Caco-2 (cell line): ENCODE measurements around the gene TMEM125. TPM values are rescaled to one million over a fixed set of nuclear protein-coding genes. Genes with fewer than 3 reads are reported as not detected.

Experiments used
- BruUV-seq: library from RNA; stranded (reverse); fragments of 400-500 nt; replicated peaks from 2 replicates; lab custom pipeline; 2021; lab: Mats Ljungman, UMichigan
- CTCF ChIA-PET: fragments of 300-600 bp; sonication (Branson Sonifier 250); formaldehyde crosslinking; loops from one replicate; lab custom pipeline; 2022; ENCODE audit warnings: antibody characterized with exemption; lab: Charles Lee
- POLR2A ChIA-PET: fragments of 300-600 bp; sonication (Branson Sonifier 250); formaldehyde crosslinking; loops from one replicate; lab custom pipeline; 2022; ENCODE audit warnings: antibody characterized with exemption; lab: Charles Lee
- DNase-seq, 2 experiments: peaks; one replicate each; pipeline versions ENCODE4 v3.0.0 to v3.0.0-alpha.2; 2020 to 2022
- H3K27me3 ChIP-seq: replicated peaks from 2 replicates; pipeline ENCODE4 v1.6.0; 2011; ENCODE audit warnings: low read length; ENCODE audit not compliant: control insufficient read depth, insufficient read depth
- H3K36me3 ChIP-seq: 2 replicates; pipeline ENCODE4 v1.5.1; 2011; ENCODE audit warnings: low read length; ENCODE audit not compliant: control insufficient read depth, insufficient read depth
- H3K4me1 ChIP-seq: fragments of 250-450 bp; sonication (Bioruptor Pico); 2 replicates; pipeline ENCODE4 v1.5.1; 2020; ENCODE audit warnings: mild to moderate bottlenecking
- H3K4me3 ChIP-seq: 2 replicates; pipeline ENCODE4 v1.5.1; 2011; ENCODE audit warnings: low read depth, mild to moderate bottlenecking, control low read depth, low read length
- H3K9me3 ChIP-seq: fragments of 250-450 bp; sonication (Bioruptor Pico); 2 replicates; pipeline ENCODE4 v1.5.1; 2020; ENCODE audit warnings: mild to moderate bottlenecking, moderate library complexity
- H3K27ac Mint-ChIP-seq: one replicate; pipeline ENCODE4 v1.8.0; 2022; ENCODE audit warnings: mixed read lengths; ENCODE audit not compliant: unreplicated experiment
- H3K27me3 Mint-ChIP-seq: one replicate; pipeline ENCODE4 v1.8.0; 2022; ENCODE audit warnings: mixed read lengths; ENCODE audit not compliant: insufficient read depth, unreplicated experiment
- H3K36me3 Mint-ChIP-seq: one replicate; pipeline ENCODE4 v1.8.0; 2022; ENCODE audit warnings: mild to moderate bottlenecking, mixed read lengths; ENCODE audit not compliant: insufficient read depth, unreplicated experiment
- H3K4me1 Mint-ChIP-seq: one replicate; pipeline ENCODE4 v1.8.0; 2022; ENCODE audit warnings: low read depth, mixed read lengths; ENCODE audit not compliant: unreplicated experiment
- H3K4me3 Mint-ChIP-seq: one replicate; pipeline ENCODE4 v1.8.0; 2022; ENCODE audit warnings: mild to moderate bottlenecking, moderate library complexity, mixed read lengths; ENCODE audit not compliant: unreplicated experiment
- H3K9me3 Mint-ChIP-seq: one replicate; pipeline ENCODE4 v1.8.0; 2022; ENCODE audit warnings: mixed read lengths; ENCODE audit not compliant: unreplicated experiment
- CTCF ChIP-seq, 2 experiments: fragments of 200-600 bp in 1 of 2; IDR thresholded peaks; 1 replicate in 1 of 2; 2 replicates in 1 of 2; pipeline versions ENCODE4 v1.5.1 to v1.8.0; 2011 to 2022; ENCODE audit warnings: antibody characterized with exemption in 1 of 2, control low read depth in 1 of 2, inconsistent platforms in 1 of 2, low read depth in 1 of 2, low read length in 1 of 2, mild to moderate bottlenecking in 1 of 2, moderate library complexity in 1 of 2; ENCODE audit not compliant: insufficient read depth in 1 of 2, severe bottlenecking in 1 of 2, unreplicated experiment in 1 of 2
- intact Hi-C: fragments of 100-400 bp; cut with micrococcal nuclease; formaldehyde crosslinking; loops from one replicate; pipeline ENCODE4 v1.10.0; 2022; ENCODE audit not compliant: unreplicated experiment
- total RNA-seq: library from RNA; stranded (reverse); gene quantifications from 2 replicates; pipeline ENCODE4 v1.2.3, GENCODE V29; 2022

The TMEM125 gene
- total RNA-seq, 1 experiment from 2014 or later: 25.9 TPM

GRCh38 chr1:43265431-43265830 is 4.4 kb upstream of the TMEM125 start:
- DNase-seq: no peak
- H3K36me3 ChIP-seq: no peaks in the 10 kb centered on the region
- Mint-ChIP-seq H3K4me3 (no peak overlapping the region), H3K4me1 (peaks cover 11% of the 10 kb centered on the region), H3K27me3 (no peaks in the 10 kb centered on the region), H3K27ac (no peak overlapping the region), H3K36me3 (peaks cover 12% of the 10 kb centered on the region), H3K9me3 (peaks cover 10% of the 10 kb centered on the region)
- intact Hi-C loops: no loop called here
- H3K9me3 ChIP-seq: peaks cover 9% of the 10 kb centered on the region
- H3K27me3 ChIP-seq: no peaks in the 10 kb centered on the region
- ChIA-PET CTCF (no interaction called here), POLR2A (no interaction called here)
- no peak overlapping the region for H3K4me3 ChIP-seq
- peaks cover 10% of the 10 kb centered on the region for H3K4me1 ChIP-seq
- BruUV-seq: no TSS peak
- no peak for TF ChIP-seq CTCF (IDR thresholded peaks at IDR 0.05; ENCODE audit: insufficient read depth in 1 of 2, low read depth in 1 of 2, low read length in 1 of 2, severe bottlenecking in 1 of 2, unreplicated experiment in 1 of 2)

DNA sequence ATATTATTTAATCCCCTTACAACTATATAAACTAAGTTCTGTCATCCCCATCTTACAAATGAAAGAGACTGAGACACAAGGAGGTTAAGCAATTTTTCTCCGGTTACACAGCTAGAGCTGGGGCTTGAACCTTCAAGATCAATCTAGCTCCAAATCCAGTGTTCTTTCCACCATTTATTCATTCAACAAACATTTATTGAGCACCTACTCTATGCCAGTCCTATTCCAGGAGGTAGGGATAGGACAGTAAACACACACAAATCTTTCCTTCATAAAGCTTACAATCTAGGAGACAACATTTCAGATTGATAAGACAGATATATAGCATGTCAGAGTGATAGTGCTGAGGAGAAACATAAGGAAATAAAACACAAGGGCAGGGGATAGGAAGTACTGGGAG is 2.9 kb upstream of the TMEM125 start:
- no peak for DNase-seq
- Mint-ChIP-seq H3K27me3 (no peaks in the 10 kb centered on the region), H3K27ac (no peak overlapping the region), H3K4me3 (no peak overlapping the region), H3K36me3 (peaks cover 27% of the 10 kb centered on the region), H3K4me1 (peaks cover 17% of the 10 kb centered on the region), H3K9me3 (peaks cover 10% of the 10 kb centered on the region)
- Histone ChIP-seq H3K27me3 (no peaks in the 10 kb centered on the region), H3K4me1 (peaks cover 16% of the 10 kb centered on the region), H3K9me3 (peaks cover 9% of the 10 kb centered on the region), H3K36me3 (no peaks in the 10 kb centered on the region), H3K4me3 (no peak overlapping the region)
- ChIA-PET CTCF (no interaction called here), POLR2A (no interaction called here)
- no TSS peak for BruUV-seq
- TF ChIP-seq CTCF (IDR thresholded peaks at IDR 0.05; ENCODE audit: insufficient read depth in 1 of 2, low read depth in 1 of 2, low read length in 1 of 2, severe bottlenecking in 1 of 2, unreplicated experiment in 1 of 2): no peak
- intact Hi-C loops: no loop called here

DNA sequence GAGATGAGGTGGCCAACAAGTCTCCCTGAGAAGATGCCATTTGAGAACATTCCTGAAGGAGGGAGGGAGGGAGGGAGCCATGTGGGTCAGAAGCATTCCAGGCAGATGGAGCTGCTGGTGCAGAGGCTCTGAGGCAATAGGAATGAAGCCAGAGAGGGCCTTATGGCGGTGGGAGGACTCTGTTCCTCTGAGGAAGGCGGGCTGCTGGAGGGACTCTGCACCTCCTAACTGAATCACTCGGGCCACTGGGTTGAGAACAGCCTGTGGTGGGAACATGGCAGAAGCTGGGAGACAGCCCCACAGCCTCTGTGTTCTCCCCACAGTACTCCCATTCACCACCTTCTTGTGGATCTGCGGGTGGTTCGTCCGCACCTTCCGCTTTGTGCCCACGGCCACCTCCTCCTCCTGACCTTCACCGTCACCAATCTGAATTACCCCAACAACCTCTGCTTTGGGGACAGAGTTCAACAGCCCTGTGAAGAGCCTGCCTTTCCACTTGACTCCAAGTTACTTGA is 2.4 kb upstream of the TMEM125 start:
- no peak for TF ChIP-seq CTCF (IDR thresholded peaks at IDR 0.05; ENCODE audit: insufficient read depth in 1 of 2, low read depth in 1 of 2, low read length in 1 of 2, severe bottlenecking in 1 of 2, unreplicated experiment in 1 of 2)
- Mint-ChIP-seq H3K4me3 (no peak overlapping the region), H3K36me3 (peaks cover 28% of the 10 kb centered on the region), H3K27ac (peak overlapping the region; percentile 53), H3K9me3 (peaks cover 10% of the 10 kb centered on the region), H3K4me1 (peaks cover 17% of the 10 kb centered on the region), H3K27me3 (no peaks in the 10 kb centered on the region)
- ChIA-PET POLR2A (no interaction called here), CTCF (no interaction called here)
- DNase-seq: no peak
- Histone ChIP-seq H3K9me3 (peaks cover 9% of the 10 kb centered on the region), H3K4me1 (peaks cover 16% of the 10 kb centered on the region), H3K36me3 (peaks cover 2% of the 10 kb centered on the region; the same call in 1 of the 2 replicates), H3K4me3 (no peak overlapping the region), H3K27me3 (no peaks in the 10 kb centered on the region)
- BruUV-seq: no TSS peak
- intact Hi-C loops: no loop called here
